HUES64 (cell line): Measurements from ENCODE around the gene ICAM2.

Experiments
- H3K27ac ChIP-seq: 2 replicates; pipeline ENCODE4 v1.7.0; 2013; ENCODE audit warnings: low read depth, low read length, inconsistent platforms
- H3K27me3 ChIP-seq: 2 replicates; pipeline ENCODE4 v1.6.1; 2013; ENCODE audit warnings: mild to moderate bottlenecking, low read length; ENCODE audit not compliant: insufficient read depth
- H3K36me3 ChIP-seq: 2 replicates; pipeline ENCODE4 v1.6.1; 2013; ENCODE audit warnings: mild to moderate bottlenecking, low read length; ENCODE audit not compliant: insufficient read depth
- H3K4me1 ChIP-seq: 2 replicates; pipeline ENCODE4 v1.6.1; 2013; ENCODE audit warnings: mild to moderate bottlenecking, low read length, moderate library complexity; ENCODE audit not compliant: insufficient read depth
- H3K4me3 ChIP-seq: 2 replicates; pipeline ENCODE4 v1.5.1; 2013; ENCODE audit warnings: mild to moderate bottlenecking, low read length, moderate library complexity
- H3K9ac ChIP-seq: 2 replicates; pipeline ENCODE4 v1.6.1; 2013; ENCODE audit warnings: mild to moderate bottlenecking, low read depth, low read length
- H3K9me3 ChIP-seq: 2 replicates; pipeline ENCODE4 v1.6.1; 2013; ENCODE audit warnings: low read depth, low read length; ENCODE audit not compliant: insufficient read depth
- WGBS: fragments of 150-250, 120-280 bp; methylation state at CpG from one replicate; pipeline ENCODE4 v1.1.7; 2013; ENCODE audit warnings: missing lambda C conversion rate; 5-methylcytosine and 5-hydroxymethylcytosine counted together

ICAM2 gene

DNA sequence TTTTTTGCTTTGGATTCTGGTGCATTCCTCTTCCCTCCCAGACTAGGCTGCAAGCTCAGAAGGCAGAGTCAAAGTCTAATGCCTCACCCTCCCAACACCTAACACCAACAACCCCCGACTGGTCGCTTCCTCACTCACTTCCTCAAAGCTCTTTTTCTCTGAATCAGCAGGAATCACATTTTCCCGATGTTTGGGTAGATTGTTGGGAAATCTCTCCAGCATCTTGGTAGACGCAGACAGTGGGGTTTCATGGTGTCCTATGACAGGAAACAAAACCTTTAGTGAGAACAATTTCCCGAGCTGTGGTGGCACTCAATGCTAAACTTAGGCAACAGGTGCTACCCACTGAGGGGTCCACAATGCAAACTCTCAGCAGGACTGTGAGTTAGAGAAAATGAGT is 39.9 kb upstream of the ICAM2 start:
- Histone ChIP-seq H3K27ac (no peak overlapping the region), H3K9me3 (no peaks in the 10 kb centered on the region), H3K4me3 (no peak overlapping the region), H3K27me3 (no peaks in the 10 kb centered on the region), H3K36me3 (no peaks in the 10 kb centered on the region), H3K4me1 (peaks cover 15% of the 10 kb centered on the region), H3K9ac (no peak overlapping the region)
- 85% methylated on average over 5 of the region's 5 CpGs for WGBS

DNA sequence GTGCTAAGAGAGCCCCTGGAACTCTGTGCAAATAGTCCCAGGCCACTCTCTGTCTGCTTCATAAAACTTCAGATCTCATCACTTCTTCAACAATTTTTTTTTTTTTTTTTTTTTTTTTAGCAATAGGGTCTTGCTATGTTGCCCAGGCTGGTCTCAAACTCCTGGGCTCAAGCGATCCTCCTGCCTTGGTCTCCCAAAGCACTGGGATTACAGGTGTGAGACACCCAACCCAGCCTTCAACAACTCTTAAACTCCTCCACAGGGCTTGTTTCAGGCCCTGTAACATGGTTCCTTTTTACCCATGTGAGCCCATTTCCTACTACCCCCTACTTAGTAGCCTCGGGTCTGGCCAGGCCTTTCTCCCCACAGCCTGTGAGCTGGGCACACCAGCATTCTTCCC is 39.3 kb upstream of the ICAM2 start:
- Histone ChIP-seq H3K9ac (no peak overlapping the region), H3K9me3 (no peaks in the 10 kb centered on the region), H3K4me1 (peaks cover 15% of the 10 kb centered on the region), H3K27me3 (no peaks in the 10 kb centered on the region), H3K36me3 (no peaks in the 10 kb centered on the region), H3K27ac (no peak overlapping the region), H3K4me3 (no peak overlapping the region)
- 90% methylated on average over 2 of the region's 2 CpGs for WGBS

- 96% methylated on average over 5 of the region's 5 CpGs for WGBS
- no peak overlapping the region for H3K27ac ChIP-seq
Observed at GRCh38 chr17:64058621-64059020, 38.2 kb upstream of the ICAM2 start.

DNA sequence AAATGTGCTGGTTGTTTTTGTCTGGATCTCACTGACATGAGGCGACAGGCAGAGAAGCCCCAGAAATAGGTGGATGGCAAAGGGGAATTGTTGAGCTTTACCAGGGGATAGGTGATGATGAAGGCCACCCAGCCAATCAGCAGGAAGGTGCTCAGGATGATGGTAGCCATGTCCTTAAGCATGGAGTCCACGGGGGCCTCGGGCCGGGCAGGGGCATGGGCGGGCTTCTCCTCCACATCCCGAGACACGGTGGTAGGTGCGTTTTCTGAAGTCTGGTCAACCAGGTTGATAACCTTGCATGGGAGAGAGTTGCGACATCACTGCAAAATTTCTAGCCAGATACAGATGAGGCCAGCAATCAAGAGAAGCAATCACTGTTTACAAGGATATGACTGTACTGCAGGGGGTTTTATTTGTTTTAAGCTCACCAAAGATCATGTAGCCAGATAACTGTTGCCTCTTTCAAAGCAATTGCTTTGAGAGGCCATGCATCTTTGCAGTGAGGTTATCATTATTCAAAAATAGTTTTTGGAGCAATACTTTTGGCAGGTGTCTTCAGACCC is 37.3 kb upstream of the ICAM2 start:
- Histone ChIP-seq H3K27me3 (no peaks in the 10 kb centered on the region), H3K36me3 (no peaks in the 10 kb centered on the region), H3K9me3 (no peaks in the 10 kb centered on the region), H3K4me3 (no peak overlapping the region), H3K9ac (no peak overlapping the region), H3K27ac (no peak overlapping the region), H3K4me1 (peaks cover 10% of the 10 kb centered on the region)
- WGBS: 96% methylated on average over 9 of the region's 9 CpGs

More at GRCh38 chr17:64058621-64059020, 38.2 kb upstream of the ICAM2 start:
- H3K9ac ChIP-seq: no peak overlapping the region
- H3K4me1 ChIP-seq: peaks cover 10% of the 10 kb centered on the region
- H3K27me3 ChIP-seq: no peaks in the 10 kb centered on the region
- H3K36me3 ChIP-seq: no peaks in the 10 kb centered on the region
- H3K4me3 ChIP-seq: no peak overlapping the region
- no peaks in the 10 kb centered on the region for H3K9me3 ChIP-seq

GRCh38 chr17:64056269-64057005 is 36.0 kb upstream of the ICAM2 start:
- Histone ChIP-seq H3K27me3 (no peaks in the 10 kb centered on the region), H3K4me1 (peaks cover 10% of the 10 kb centered on the region), H3K4me3 (no peak overlapping the region), H3K9ac (no peak overlapping the region), H3K36me3 (no peaks in the 10 kb centered on the region), H3K27ac (peak overlapping the region; percentile 55; the same call in 1 of the 2 replicates), H3K9me3 (no peaks in the 10 kb centered on the region)
- 70% methylated on average over 12 of the region's 12 CpGs for WGBS

GRCh38 chr17:64055183-64056142 is 35.0 kb upstream of the ICAM2 start:
- Histone ChIP-seq H3K4me1 (peaks cover 10% of the 10 kb centered on the region), H3K9ac (no peak overlapping the region), H3K36me3 (no peaks in the 10 kb centered on the region), H3K27ac (peak overlapping the region; percentile 55; the same call in 1 of the 2 replicates), H3K9me3 (no peaks in the 10 kb centered on the region), H3K4me3 (no peak overlapping the region), H3K27me3 (no peaks in the 10 kb centered on the region)
- 92% methylated on average over 22 of the region's 22 CpGs for WGBS

DNA sequence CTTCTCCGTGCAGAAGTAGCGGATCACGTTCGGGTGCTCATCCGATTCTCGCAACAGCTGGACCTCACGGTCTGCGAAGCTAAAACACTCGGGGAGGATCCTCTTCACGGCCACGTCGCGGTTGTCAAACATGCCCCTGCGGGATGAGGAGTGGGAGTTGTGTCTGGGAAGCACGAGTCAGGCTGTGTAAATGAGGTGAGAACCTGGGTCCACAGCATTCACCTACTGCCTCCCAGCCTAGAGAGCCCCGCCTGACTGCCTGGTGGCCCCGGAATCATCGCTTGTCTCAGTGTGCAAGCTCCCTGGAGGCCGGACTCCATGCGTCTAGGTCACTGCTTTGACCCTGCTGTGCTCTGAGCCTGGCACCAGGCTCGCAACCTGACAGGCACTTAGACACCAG is 33.9 kb upstream of the ICAM2 start:
- peaks cover 10% of the 10 kb centered on the region for H3K4me1 ChIP-seq
- no peaks in the 10 kb centered on the region for H3K27me3 ChIP-seq
- no peak overlapping the region for H3K27ac ChIP-seq
- no peak overlapping the region for H3K4me3 ChIP-seq
- H3K9ac ChIP-seq: no peak overlapping the region
- no peaks in the 10 kb centered on the region for H3K36me3 ChIP-seq
- no peaks in the 10 kb centered on the region for H3K9me3 ChIP-seq
- 97% methylated on average over 21 of the region's 21 CpGs for WGBS

GRCh38 chr17:64053101-64053500 is 32.7 kb upstream of the ICAM2 start:
- Histone ChIP-seq H3K9me3 (no peaks in the 10 kb centered on the region), H3K4me3 (no peak overlapping the region), H3K4me1 (peaks cover 10% of the 10 kb centered on the region), H3K27ac (no peak overlapping the region), H3K27me3 (no peaks in the 10 kb centered on the region), H3K9ac (no peak overlapping the region), H3K36me3 (no peaks in the 10 kb centered on the region)
- 94% methylated on average over 10 of the region's 10 CpGs for WGBS

DNA sequence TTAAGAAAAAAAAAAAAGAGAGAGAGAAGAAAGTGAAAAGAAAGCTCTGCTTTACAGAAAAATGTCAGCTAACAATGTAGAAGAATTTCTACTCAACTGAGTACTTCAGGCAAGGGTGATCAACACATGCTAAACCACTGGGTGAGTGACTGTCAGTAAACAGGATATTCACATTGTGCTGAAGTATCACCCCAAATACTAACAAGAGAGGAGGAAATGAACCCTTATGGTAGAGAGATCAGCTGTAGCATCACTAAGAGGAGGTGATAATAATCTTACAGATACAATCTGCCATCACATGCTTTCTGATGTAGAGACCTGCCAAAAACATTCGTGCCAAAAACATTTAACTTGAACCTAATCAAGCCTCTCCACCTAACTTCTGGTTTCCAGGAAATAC is 30.7 kb upstream of the ICAM2 start:
- WGBS: 92% methylated on average over 1 of the region's 1 CpG
- no peaks in the 10 kb centered on the region for H3K27me3 ChIP-seq
- peaks cover 4% of the 10 kb centered on the region for H3K4me1 ChIP-seq
- no peak overlapping the region for H3K27ac ChIP-seq
- 0 out of 2 replicates have a peak, but pooled peaks cover 3% of the 10 kb centered on the region for H3K36me3 ChIP-seq
- H3K4me3 ChIP-seq: no peak overlapping the region
- no peak overlapping the region for H3K9ac ChIP-seq
- no peaks in the 10 kb centered on the region for H3K9me3 ChIP-seq

GRCh38 chr17:64048805-64049204 is 28.4 kb upstream of the ICAM2 start:
- H3K9me3 ChIP-seq: no peaks in the 10 kb centered on the region
- no peaks in the 10 kb centered on the region for H3K27me3 ChIP-seq
- no peaks in the 10 kb centered on the region for H3K4me1 ChIP-seq
- no peak overlapping the region for H3K27ac ChIP-seq
- WGBS: 95% methylated on average over 9 of the region's 9 CpGs
- 0 out of 2 replicates have a peak, but pooled peaks cover 3% of the 10 kb centered on the region for H3K36me3 ChIP-seq
- H3K9ac ChIP-seq: no peak overlapping the region
- H3K4me3 ChIP-seq: no peak overlapping the region

DNA sequence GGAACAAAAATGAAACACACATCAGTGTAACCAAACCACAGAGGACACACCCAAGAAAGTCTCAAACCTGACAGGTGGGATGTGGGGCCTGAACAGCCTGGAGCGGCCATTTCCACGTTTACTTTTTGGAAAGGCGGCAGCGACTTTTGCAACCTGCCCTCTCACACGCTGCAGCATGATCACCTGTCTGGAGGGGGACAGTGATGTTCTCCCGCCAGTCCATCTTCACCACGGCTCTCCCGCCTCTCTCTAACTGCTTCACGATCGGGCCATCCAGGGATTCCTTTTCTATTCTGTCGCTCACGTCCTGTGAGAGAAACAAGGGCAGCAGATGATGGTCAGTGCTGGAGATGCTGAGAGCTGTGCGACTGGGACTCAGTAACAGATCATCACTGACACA is 24.7 kb upstream of the ICAM2 start:
- 86% methylated on average over 13 of the region's 13 CpGs for WGBS
- Histone ChIP-seq H3K9me3 (no peaks in the 10 kb centered on the region), H3K9ac (no peak overlapping the region), H3K4me1 (no peaks in the 10 kb centered on the region), H3K4me3 (no peak overlapping the region), H3K27ac (no peak overlapping the region), H3K36me3 (peaks cover 3% of the 10 kb centered on the region; the same call in 1 of the 2 replicates), H3K27me3 (no peaks in the 10 kb centered on the region)
